T-helper 2 cell (primary cell): ENCODE results near the gene TASP1.
"Not testable (repeated sequence)": the region's sequence is repeated elsewhere in the genome, so short reads cannot be mapped to it uniquely, and the experiment has no call there.

ENCODE experiments used
- DNase-seq, 5 experiments: peaks; one replicate each; pipeline versions ENCODE4 v3.0.0 to v3.0.0-alpha.2; 2012 to 2022

Gene TASP1

GRCh38 chr20:13492001-13492481 is 146.7 kb downstream of the TASP1 start:
- no peak for DNase-seq

- no peak for DNase-seq
Measured at GRCh38 chr20:13487202-13487601, 151.5 kb downstream of the TASP1 start.

- no peak for DNase-seq
Measured at GRCh38 chr20:13486694-13487093, 152.0 kb downstream of the TASP1 start.

- no peak for DNase-seq
Measured at GRCh38 chr20:13485576-13485975, 153.2 kb downstream of the TASP1 start.

GRCh38 chr20:13485019-13485418 is 153.7 kb downstream of the TASP1 start:
- DNase-seq = not testable (repeated sequence)

- DNase-seq = not testable (repeated sequence)
Measured at GRCh38 chr20:13483472-13483871, 155.3 kb downstream of the TASP1 start.

GRCh38 chr20:13478366-13478765 is 160.4 kb downstream of the TASP1 start:
- DNase-seq = no peak

GRCh38 chr20:13474467-13474866 is 164.3 kb downstream of the TASP1 start:
- no peak for DNase-seq

- DNase-seq = no peak
Measured at GRCh38 chr20:13469262-13469661, 169.5 kb downstream of the TASP1 start.

GRCh38 chr20:13468166-13468565 is 170.6 kb downstream of the TASP1 start:
- DNase-seq = no peak

GRCh38 chr20:13464702-13465101 is 174.0 kb downstream of the TASP1 start:
- DNase-seq = no peak

GRCh38 chr20:13461849-13462458 is 176.8 kb downstream of the TASP1 start:
- no peak for DNase-seq

GRCh38 chr20:13458860-13459451 is 179.8 kb downstream of the TASP1 start:
- peak in 1 of 5 experiments; percentile 46 for DNase-seq

- no peak for DNase-seq
Measured at GRCh38 chr20:13457487-13457886, 181.2 kb downstream of the TASP1 start.

GRCh38 chr20:13455713-13456112 is 183.0 kb downstream of the TASP1 start:
- no peak for DNase-seq

GRCh38 chr20:13453367-13453766 is 185.4 kb downstream of the TASP1 start:
- DNase-seq = no peak

- no peak for DNase-seq
Measured at GRCh38 chr20:13452470-13453124, 186.1 kb downstream of the TASP1 start.

- no peak for DNase-seq
Measured at GRCh38 chr20:13449868-13450434, 188.8 kb downstream of the TASP1 start.

- no peak for DNase-seq
Measured at GRCh38 chr20:13447385-13448180, 191.1 kb downstream of the TASP1 start.

GRCh38 chr20:13443690-13444089 is 195.0 kb downstream of the TASP1 start:
- DNase-seq = no peak

- no peak for DNase-seq
Measured at GRCh38 chr20:13442986-13443385, 195.7 kb downstream of the TASP1 start.

GRCh38 chr20:13441388-13441787 is 197.3 kb downstream of the TASP1 start:
- DNase-seq = no peak

- DNase-seq = no peak
Measured at GRCh38 chr20:13436530-13436929, 202.2 kb downstream of the TASP1 start.
